ENCODE measurements around the gene SBNO2. TPM values are rescaled to one million over a fixed set of nuclear protein-coding genes. Genes with fewer than 3 reads are reported as not detected.
A peak's percentile ranks its signal among the peaks of the same experiment; 100 is the strongest.

SBNO2 gene
- total RNA-seq, 1 donor from 2014 or later, result 53.0 TPM

GRCh38 chr19:1082165-1082927 lies 91.7 kb downstream of the SBNO2 start:
- TF ChIP-seq CTCF (IDR thresholded peaks at IDR 0.05; ENCODE audit: unreplicated experiment), result no peak
- peak overlapping the region; percentile 76 for H3K27ac Mint-ChIP-seq
- DNase-seq (ENCODE audit: low spot score in 2 of 2, unreplicated experiment in 2 of 2), result peak; percentile 94 to 95

GRCh38 chr19:1081301-1082164 lies 92.5 kb downstream of the SBNO2 start:
- Mint-ChIP-seq H3K9me3 (no peaks in the 10 kb centered on the region), H3K27ac (peak overlapping the region; percentile 59), H3K4me1 (no peaks in the 10 kb centered on the region), H3K36me3 (no peaks in the 10 kb centered on the region), H3K27me3 (ENCODE audit: low read depth) (no peaks in the 10 kb centered on the region), H3K4me3 (peak overlapping the region; percentile 78)
- TF ChIP-seq CTCF (IDR thresholded peaks at IDR 0.05; ENCODE audit: unreplicated experiment), result no peak
- DNase-seq (ENCODE audit: low spot score in 2 of 2, unreplicated experiment in 2 of 2), result no peak

More at GRCh38 chr19:1082165-1082927, 91.7 kb downstream of the SBNO2 start:
- no peaks in the 10 kb centered on the region for H3K27me3 Mint-ChIP-seq (ENCODE audit: low read depth)
- peak overlapping the region; percentile 78 for H3K4me3 Mint-ChIP-seq
- H3K4me1 Mint-ChIP-seq, result no peaks in the 10 kb centered on the region
- no peaks in the 10 kb centered on the region for H3K36me3 Mint-ChIP-seq
- H3K9me3 Mint-ChIP-seq, result no peaks in the 10 kb centered on the region

- DNase-seq (ENCODE audit: low spot score in 2 of 2, unreplicated experiment in 2 of 2), result no peak
- Mint-ChIP-seq H3K4me3 (peak overlapping the region; percentile 24), H3K27me3 (ENCODE audit: low read depth) (no peaks in the 10 kb centered on the region), H3K9me3 (no peaks in the 10 kb centered on the region), H3K36me3 (no peaks in the 10 kb centered on the region), H3K27ac (no peak overlapping the region), H3K4me1 (no peaks in the 10 kb centered on the region)
- TF ChIP-seq CTCF (IDR thresholded peaks at IDR 0.05; ENCODE audit: unreplicated experiment), result no peak
Measured at GRCh38 chr19:1080360-1081161, 93.5 kb downstream of the SBNO2 start.

GRCh38 chr19:1079566-1080111 lies 94.4 kb downstream of the SBNO2 start:
- H3K4me3 Mint-ChIP-seq, result no peak overlapping the region
- no peak for TF ChIP-seq CTCF (IDR thresholded peaks at IDR 0.05; ENCODE audit: unreplicated experiment)
- no peak for DNase-seq (ENCODE audit: low spot score in 2 of 2, unreplicated experiment in 2 of 2)
- H3K4me1 Mint-ChIP-seq, result no peaks in the 10 kb centered on the region
- H3K9me3 Mint-ChIP-seq, result no peaks in the 10 kb centered on the region
- H3K27me3 Mint-ChIP-seq (ENCODE audit: low read depth), result no peaks in the 10 kb centered on the region
- no peak overlapping the region for H3K27ac Mint-ChIP-seq
- H3K36me3 Mint-ChIP-seq, result no peaks in the 10 kb centered on the region

- H3K4me1 Mint-ChIP-seq, result peaks cover under 1% of the 10 kb centered on the region
- TF ChIP-seq CTCF (IDR thresholded peaks at IDR 0.05; ENCODE audit: unreplicated experiment), result no peak
- no peaks in the 10 kb centered on the region for H3K9me3 Mint-ChIP-seq
- H3K4me3 Mint-ChIP-seq, result no peak overlapping the region
- H3K36me3 Mint-ChIP-seq, result no peaks in the 10 kb centered on the region
- H3K27me3 Mint-ChIP-seq (ENCODE audit: low read depth), result peaks cover 9% of the 10 kb centered on the region
- no peak for DNase-seq (ENCODE audit: low spot score in 2 of 2, unreplicated experiment in 2 of 2)
- H3K27ac Mint-ChIP-seq, result no peak overlapping the region
Measured at GRCh38 chr19:1076951-1077350, 97.1 kb downstream of the SBNO2 start.

Measured in mesothelial cell of epicardium (in vitro differentiated cells).